RWPE2 (cell line): Measurements from ENCODE around the gene SATB1.

Source experiments
- ATAC-seq: fragments of 200-7000 bp; cut with Tn5 transposase; 3 replicates; pipeline ENCODE4 v1.9.1; 2021; ENCODE audit warnings: low read depth
- DNase-seq: peaks from one replicate; pipeline ENCODE4 v3.0.0-alpha.2; 2020; ENCODE audit warnings: low spot score
- H3K27ac ChIP-seq: fragments of 450-650 bp; 2 replicates; pipeline ENCODE4 v1.5.1; 2017; ENCODE audit warnings: mild to moderate bottlenecking; ENCODE audit not compliant: poor library complexity, severe bottlenecking
- H3K27me3 ChIP-seq: fragments of 250-450 bp; sonication (Bioruptor Pico); 2 replicates; pipeline ENCODE4 v1.5.1; 2021; ENCODE audit warnings: mild to moderate bottlenecking, moderate library complexity; ENCODE audit not compliant: insufficient read depth, poor library complexity, severe bottlenecking
- H3K36me3 ChIP-seq: fragments of 250-450 bp; sonication (Bioruptor Pico); 2 replicates; pipeline ENCODE4 v1.5.1; 2020; ENCODE audit warnings: low read depth, mild to moderate bottlenecking, moderate library complexity
- H3K4me1 ChIP-seq: fragments of 250-450 bp; sonication (Bioruptor Pico); 2 replicates; pipeline ENCODE4 v1.5.1; 2021; ENCODE audit warnings: mild to moderate bottlenecking, moderate library complexity; ENCODE audit not compliant: insufficient read depth, poor library complexity, severe bottlenecking
- H3K4me3 ChIP-seq: fragments of 250-450 bp; sonication (Bioruptor Pico); 2 replicates; pipeline ENCODE4 v1.5.1; 2021; ENCODE audit warnings: mild to moderate bottlenecking, moderate library complexity; ENCODE audit not compliant: severe bottlenecking
- H3K9me3 ChIP-seq: fragments of 250-450 bp; sonication (Bioruptor Pico); 2 replicates; pipeline ENCODE4 v1.5.1; 2021; ENCODE audit warnings: mild to moderate bottlenecking, moderate library complexity; ENCODE audit not compliant: severe bottlenecking
- CTCF ChIP-seq: fragments of 450-650 bp; IDR thresholded peaks from one replicate; pipeline ENCODE4 v1.5.1; 2017; ENCODE audit warnings: mild to moderate bottlenecking, moderate library complexity; ENCODE audit not compliant: poor library complexity, severe bottlenecking

Gene SATB1

DNA sequence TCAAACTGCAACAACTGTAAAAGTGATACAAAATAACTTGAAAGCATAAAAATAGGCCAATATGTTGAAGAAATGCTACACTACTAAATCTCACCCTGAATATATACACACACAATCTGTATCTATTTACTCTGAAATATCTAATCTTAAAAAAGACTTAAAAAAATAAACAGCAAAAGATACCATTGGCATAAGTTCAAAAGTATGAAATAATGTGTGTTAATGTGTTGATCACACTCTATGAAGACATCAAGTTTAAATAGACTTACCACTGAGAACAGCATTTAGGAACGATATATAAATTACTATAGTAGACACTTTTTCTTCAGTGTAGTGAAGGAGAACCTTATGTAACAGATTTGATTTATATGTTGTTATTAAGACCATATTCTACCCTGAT lies 14.1 kb upstream of the SATB1 start:
- H3K4me3 ChIP-seq: no peak overlapping the region
- H3K4me1 ChIP-seq: peaks cover 2% of the 10 kb centered on the region
- TF ChIP-seq CTCF: no peak
- H3K27ac ChIP-seq: no peak overlapping the region
- H3K27me3 ChIP-seq: peaks cover 68% of the 10 kb centered on the region
- no peaks in the 10 kb centered on the region for H3K36me3 ChIP-seq
- DNase-seq: no peak
- no peaks in the 10 kb centered on the region for H3K9me3 ChIP-seq
- no peak for ATAC-seq

- H3K9me3 ChIP-seq: no peaks in the 10 kb centered on the region
- DNase-seq: no peak
- peaks cover 64% of the 10 kb centered on the region for H3K27me3 ChIP-seq
- H3K36me3 ChIP-seq: no peaks in the 10 kb centered on the region
- H3K4me1 ChIP-seq: no peaks in the 10 kb centered on the region
- TF ChIP-seq CTCF: no peak
- H3K4me3 ChIP-seq: no peak overlapping the region
- H3K27ac ChIP-seq: no peak overlapping the region
- ATAC-seq: no peak
These were observed 13.4 kb upstream of the SATB1 start for GRCh38 chr3:18438586-18438985.

GRCh38 chr3:18436213-18436612 lies 11.1 kb upstream of the SATB1 start:
- Histone ChIP-seq H3K27me3 (peaks cover 48% of the 10 kb centered on the region), H3K4me1 (no peaks in the 10 kb centered on the region), H3K36me3 (no peaks in the 10 kb centered on the region), H3K4me3 (no peak overlapping the region), H3K27ac (no peak overlapping the region), H3K9me3 (no peaks in the 10 kb centered on the region)
- ATAC-seq (no peak), DNase-seq (no peak)
- no peak for TF ChIP-seq CTCF

DNA sequence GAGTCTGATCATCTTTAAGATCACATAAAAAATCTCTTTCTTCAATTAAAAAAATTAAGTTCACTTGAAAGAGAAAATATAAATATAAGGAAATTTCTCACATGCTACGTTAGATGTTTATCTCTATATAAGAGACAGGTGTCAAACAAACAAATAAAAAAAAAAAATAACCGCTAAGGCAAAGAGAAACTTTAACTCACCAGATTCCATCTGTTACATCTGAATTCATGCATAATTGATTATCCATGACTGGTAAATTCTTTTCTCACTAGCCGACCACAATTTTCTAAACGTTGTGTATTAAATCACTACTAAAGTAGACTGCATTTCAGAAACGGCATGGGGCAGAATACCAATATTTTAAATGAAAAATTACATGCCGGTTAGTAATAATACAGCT lies 9.6 kb upstream of the SATB1 start:
- H3K4me1 ChIP-seq: no peaks in the 10 kb centered on the region
- H3K4me3 ChIP-seq: no peak overlapping the region
- no peak for TF ChIP-seq CTCF
- no peaks in the 10 kb centered on the region for H3K36me3 ChIP-seq
- no peak for ATAC-seq
- no peak overlapping the region for H3K27ac ChIP-seq
- no peak for DNase-seq
- H3K9me3 ChIP-seq: no peaks in the 10 kb centered on the region
- peaks cover 37% of the 10 kb centered on the region for H3K27me3 ChIP-seq

DNA sequence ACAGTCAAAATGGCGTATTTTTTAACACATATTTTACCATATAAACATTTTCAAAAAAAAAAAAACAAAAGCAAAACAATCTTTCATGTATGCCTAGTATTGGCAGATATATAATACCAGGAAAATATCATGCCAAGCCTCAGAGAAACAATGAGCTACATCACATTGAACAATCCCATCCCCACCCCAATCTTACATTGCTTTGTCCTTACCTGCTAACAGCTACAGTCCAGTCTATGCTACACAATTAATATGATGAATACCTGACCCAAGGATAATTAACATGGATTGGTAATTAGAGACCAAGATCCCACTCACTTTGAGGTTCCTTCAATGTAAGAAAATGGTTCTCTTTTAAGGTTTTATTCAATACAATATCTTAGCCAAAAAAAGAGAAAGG lies 7.6 kb upstream of the SATB1 start:
- H3K27me3 ChIP-seq: peaks cover 45% of the 10 kb centered on the region
- H3K27ac ChIP-seq: no peak overlapping the region
- no peaks in the 10 kb centered on the region for H3K36me3 ChIP-seq
- TF ChIP-seq CTCF: no peak
- H3K4me1 ChIP-seq: no peaks in the 10 kb centered on the region
- no peak overlapping the region for H3K4me3 ChIP-seq
- H3K9me3 ChIP-seq: no peaks in the 10 kb centered on the region
- ATAC-seq (no peak), DNase-seq (no peak)
